GM12872 (cell line): ENCODE data around the gene RRP15.
A peak's percentile ranks its signal among the peaks of the same experiment; 100 is the strongest.

ENCODE experiments used
- TF ChIP-seq, protein P1 (sequence below): IDR thresholded peaks from 3 replicates; pipeline ENCODE4 v1.5.1; 2011; ENCODE audit warnings: low read depth, mild to moderate bottlenecking, low read length, moderate library complexity; ENCODE audit not compliant: insufficient read depth

The RRP15 gene

DNA sequence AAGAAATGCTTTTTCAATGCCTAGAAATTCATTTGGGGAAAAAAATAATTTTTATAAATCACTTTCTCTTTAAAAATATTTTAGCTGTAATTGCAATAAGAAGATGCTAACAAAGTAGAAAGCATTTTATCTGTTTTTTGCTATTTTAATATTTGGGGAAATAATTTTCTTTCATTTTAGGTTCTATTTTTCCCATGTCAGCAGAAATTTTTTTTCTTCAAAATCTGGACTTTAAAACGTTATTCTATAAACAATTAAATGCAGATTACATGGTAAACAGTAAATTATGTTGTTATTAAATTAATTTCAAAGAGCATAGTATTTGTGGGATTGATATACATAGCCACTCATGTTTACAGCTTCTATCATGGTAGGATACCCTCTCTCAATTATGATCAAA is 27.7 kb upstream of the RRP15 start:
- TF ChIP-seq, protein P1, sequence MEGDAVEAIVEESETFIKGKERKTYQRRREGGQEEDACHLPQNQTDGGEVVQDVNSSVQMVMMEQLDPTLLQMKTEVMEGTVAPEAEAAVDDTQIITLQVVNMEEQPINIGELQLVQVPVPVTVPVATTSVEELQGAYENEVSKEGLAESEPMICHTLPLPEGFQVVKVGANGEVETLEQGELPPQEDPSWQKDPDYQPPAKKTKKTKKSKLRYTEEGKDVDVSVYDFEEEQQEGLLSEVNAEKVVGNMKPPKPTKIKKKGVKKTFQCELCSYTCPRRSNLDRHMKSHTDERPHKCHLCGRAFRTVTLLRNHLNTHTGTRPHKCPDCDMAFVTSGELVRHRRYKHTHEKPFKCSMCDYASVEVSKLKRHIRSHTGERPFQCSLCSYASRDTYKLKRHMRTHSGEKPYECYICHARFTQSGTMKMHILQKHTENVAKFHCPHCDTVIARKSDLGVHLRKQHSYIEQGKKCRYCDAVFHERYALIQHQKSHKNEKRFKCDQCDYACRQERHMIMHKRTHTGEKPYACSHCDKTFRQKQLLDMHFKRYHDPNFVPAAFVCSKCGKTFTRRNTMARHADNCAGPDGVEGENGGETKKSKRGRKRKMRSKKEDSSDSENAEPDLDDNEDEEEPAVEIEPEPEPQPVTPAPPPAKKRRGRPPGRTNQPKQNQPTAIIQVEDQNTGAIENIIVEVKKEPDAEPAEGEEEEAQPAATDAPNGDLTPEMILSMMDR = no peak

DNA sequence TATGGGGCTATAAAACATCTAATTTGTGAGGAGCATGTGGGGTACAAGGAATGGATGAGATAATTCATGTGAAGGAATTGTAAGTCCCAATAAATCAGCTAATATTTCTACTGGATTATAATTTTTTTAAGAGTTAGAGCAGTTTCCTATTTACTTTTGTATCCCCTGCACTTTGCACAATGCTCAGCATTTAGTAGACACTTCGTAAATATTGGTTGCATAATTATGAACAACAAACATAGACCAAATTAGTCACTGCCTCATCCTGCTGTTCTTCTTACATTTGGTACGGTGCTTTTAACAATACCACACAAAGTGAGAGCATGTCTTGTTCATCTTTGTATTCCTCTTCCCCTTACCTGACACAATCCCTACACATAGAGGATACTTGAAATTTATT is 27.1 kb upstream of the RRP15 start:
- TF ChIP-seq, protein P1 = no peak

DNA sequence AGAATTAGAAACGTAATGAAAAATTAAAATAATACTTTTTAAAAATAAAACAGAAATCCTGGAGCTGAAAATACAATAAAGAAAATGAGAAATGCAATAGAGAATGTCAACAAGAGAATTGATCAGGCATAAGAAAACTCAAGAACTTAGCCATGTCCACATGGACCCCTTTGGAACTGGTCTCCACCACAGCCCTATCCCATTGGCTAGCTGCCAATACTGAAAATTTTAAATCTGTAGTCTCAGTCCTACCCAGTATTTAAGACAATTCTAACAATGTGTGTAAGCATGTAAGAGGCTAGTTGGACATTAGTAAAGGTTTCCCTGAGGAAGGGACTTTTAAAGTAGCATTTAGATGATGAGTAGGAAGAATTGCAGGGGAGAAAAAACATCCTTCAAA is 25.8 kb upstream of the RRP15 start:
- TF ChIP-seq, protein P1 = no peak

DNA sequence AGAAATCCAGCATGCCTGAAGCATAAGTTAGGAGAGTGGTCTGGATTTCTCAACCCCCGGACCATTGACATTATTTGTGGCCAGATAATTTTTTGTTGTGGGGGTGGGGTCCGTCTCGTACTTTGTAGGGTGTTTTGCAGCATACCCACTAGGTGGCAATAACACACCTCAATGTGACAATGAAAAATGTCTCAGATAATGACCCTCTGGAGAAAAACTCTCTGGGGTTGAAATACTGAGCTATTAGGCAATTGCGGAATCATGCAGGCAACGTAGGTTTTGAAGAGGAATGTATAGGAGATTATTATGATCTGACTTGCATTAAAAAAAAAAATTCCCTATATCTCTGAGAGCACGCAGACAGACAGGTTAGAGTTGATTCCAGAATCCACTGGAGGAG is 25.3 kb upstream of the RRP15 start:
- TF ChIP-seq, protein P1 = peak; percentile 50; the same call in 2 of the 3 replicates

DNA sequence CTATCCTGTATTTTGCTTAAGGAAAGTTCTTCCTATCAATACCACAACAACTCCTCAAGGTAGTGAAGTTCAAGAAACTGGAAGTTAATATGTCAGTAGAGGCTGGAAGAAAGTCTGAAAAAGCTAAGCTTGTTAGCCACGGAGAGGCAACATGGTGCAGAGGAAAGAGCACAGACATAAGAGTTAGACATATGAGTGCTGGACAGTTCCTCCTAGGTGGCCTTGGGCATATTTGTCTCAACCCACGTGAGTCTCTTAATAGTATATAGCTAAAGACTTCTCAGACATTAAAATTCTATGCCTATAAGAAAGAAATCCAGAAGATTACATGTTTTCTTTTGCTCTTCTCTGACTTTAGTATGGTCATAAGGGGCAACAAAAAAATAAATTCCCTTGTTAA is 22.8 kb upstream of the RRP15 start:
- TF ChIP-seq, protein P1 = no peak

DNA sequence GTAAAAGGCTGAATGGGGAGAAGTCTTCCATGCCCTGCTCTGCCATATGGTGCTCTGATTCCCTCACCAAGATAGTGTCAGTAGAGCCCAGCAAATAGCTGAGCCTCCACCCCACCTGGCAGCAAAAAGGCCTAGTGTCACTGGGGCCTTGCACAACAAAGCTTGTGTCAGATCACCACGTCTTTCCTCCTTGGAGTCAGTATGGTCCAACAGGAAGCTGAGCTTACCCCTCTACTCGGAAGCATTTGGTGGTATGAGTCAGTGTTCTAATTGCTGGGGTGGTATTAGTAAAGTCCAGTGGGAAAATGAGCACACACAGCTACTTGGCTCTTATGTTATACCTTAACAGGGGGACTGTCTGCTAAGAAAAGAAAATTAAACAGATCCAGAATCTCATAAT is 18.7 kb upstream of the RRP15 start:
- TF ChIP-seq, protein P1 = no peak

DNA sequence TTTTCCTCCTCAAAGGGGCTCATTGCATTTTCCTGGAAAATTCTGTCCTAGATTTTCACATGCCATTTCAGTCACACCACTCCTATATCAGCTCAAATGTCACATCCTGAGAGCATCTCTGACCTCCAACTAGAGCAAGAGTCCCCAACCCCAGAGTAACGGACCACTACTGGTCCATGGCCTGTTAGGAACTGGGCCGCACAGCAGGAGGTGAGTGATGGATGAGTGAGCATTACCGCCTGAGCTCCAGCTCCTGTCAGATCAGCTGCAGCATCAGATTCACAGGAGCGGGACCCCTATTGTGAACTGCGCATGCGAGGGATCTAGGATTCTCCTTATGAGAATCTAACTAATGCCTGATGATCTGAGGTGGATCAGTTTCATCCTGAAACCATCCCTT is 12.7 kb upstream of the RRP15 start:
- TF ChIP-seq, protein P1 = no peak
